Neural cell (in vitro differentiated cells): ENCODE measurements around the gene BMERB1. TPM values are rescaled to one million over a fixed set of nuclear protein-coding genes. Genes with fewer than 3 reads are reported as not detected.

Source experiments
- H2AFZ ChIP-seq: fragments of 200-600, 300-800 bp; sonication (generic), shearing (Covaris generic); 2 replicates; pipeline ENCODE4 v1.6.0; 2014; ENCODE audit warnings: low read depth, mild to moderate bottlenecking, antibody characterized with exemption, low read length, moderate library complexity
- H3F3A ChIP-seq: fragments of 200-600 bp; shearing (Covaris generic); 2 replicates; pipeline ENCODE4 v1.6.1; 2016; ENCODE audit warnings: mild to moderate bottlenecking, moderate library complexity, mixed read lengths, antibody characterized with exemption, low read length; ENCODE audit not compliant: insufficient read depth, poor library complexity, severe bottlenecking
- H3K27ac ChIP-seq: fragments of 200-600, 300-800 bp; sonication (generic), shearing (Covaris generic); 2 replicates; pipeline ENCODE4 v1.5.1; 2014; ENCODE audit warnings: mild to moderate bottlenecking, low read length, moderate library complexity
- H3K27me3 ChIP-seq: fragments of 300-800, 200-600 bp; sonication (generic), shearing (Covaris generic); 2 replicates; pipeline ENCODE4 v1.6.0; 2014; ENCODE audit warnings: mild to moderate bottlenecking, low read depth, low read length, moderate library complexity; ENCODE audit not compliant: insufficient read depth
- H3K36me3 ChIP-seq: fragments of 300-800, 200-600 bp; sonication (generic), shearing (Covaris generic); 2 replicates; pipeline ENCODE4 v1.5.1; 2014; ENCODE audit warnings: mild to moderate bottlenecking, antibody characterized with exemption, low read length, moderate library complexity; ENCODE audit not compliant: insufficient read depth
- H3K4me2 ChIP-seq: fragments of 300-800, 200-600 bp; sonication (generic), shearing (Covaris generic); 2 replicates; pipeline ENCODE4 v1.6.0; 2014; ENCODE audit warnings: mild to moderate bottlenecking, low read length
- H3K4me3 ChIP-seq: fragments of 300-800, 200-600 bp; sonication (generic), shearing (Covaris generic); 2 replicates; pipeline ENCODE4 v1.5.1; 2014; ENCODE audit warnings: mild to moderate bottlenecking, low read length, moderate library complexity
- H3K79me2 ChIP-seq: fragments of 200-600 bp; shearing (Covaris generic); replicated peaks from 2 replicates; pipeline ENCODE4 v1.6.0; 2014; ENCODE audit warnings: mild to moderate bottlenecking, low read length, moderate library complexity; ENCODE audit not compliant: insufficient read depth
- H3K9ac ChIP-seq: fragments of 300-800, 200-600 bp; sonication (generic), shearing (Covaris generic); 2 replicates; pipeline ENCODE4 v1.6.1; 2016; ENCODE audit warnings: mild to moderate bottlenecking, low read length, mixed read lengths
- H3K9me2 ChIP-seq: fragments of 200-600 bp; shearing (Covaris generic); 2 replicates; pipeline ENCODE4 v1.6.1; 2016; ENCODE audit warnings: mild to moderate bottlenecking, low read length, mixed read lengths; ENCODE audit not compliant: insufficient read depth
- H3K9me3 ChIP-seq: fragments of 200-600, 300-800 bp; sonication (generic), shearing (Covaris generic); 2 replicates; pipeline ENCODE4 v1.6.1; 2016; ENCODE audit warnings: mild to moderate bottlenecking, mixed run types, low read length, moderate library complexity, mixed read lengths
- H4K20me1 ChIP-seq: fragments of 200-600 bp; shearing (Covaris generic); 2 replicates; pipeline ENCODE4 v1.6.1; 2016; ENCODE audit warnings: mild to moderate bottlenecking, mixed run types; ENCODE audit not compliant: insufficient read depth
- CTCF ChIP-seq: fragments of 450-650 bp; IDR thresholded peaks from 2 replicates; pipeline ENCODE4 v1.5.1; 2014; ENCODE audit warnings: antibody characterized with exemption, mild to moderate bottlenecking, moderate library complexity; ENCODE audit not compliant: poor library complexity, severe bottlenecking
- EP300 ChIP-seq: fragments of 450-650 bp; conservative IDR thresholded peaks from 2 replicates; pipeline ENCODE4 v1.6.1; 2014; ENCODE audit warnings: antibody characterized with exemption, mild to moderate bottlenecking, moderate library complexity; ENCODE audit not compliant: poor library complexity, severe bottlenecking
- EZH2 ChIP-seq: fragments of 200-600, 300-800 bp; shearing (Covaris generic), sonication (generic); IDR thresholded peaks from 2 replicates; pipeline ENCODE4 v1.6.1; 2014; ENCODE audit warnings: antibody characterized with exemption, low read length, borderline replicate concordance, mild to moderate bottlenecking; ENCODE audit not compliant: insufficient read depth, poor library complexity, severe bottlenecking
- MXI1 ChIP-seq: fragments of 450-650 bp; conservative IDR thresholded peaks from 2 replicates; pipeline ENCODE4 v1.6.1; 2014; ENCODE audit warnings: antibody characterized with exemption, mild to moderate bottlenecking; ENCODE audit not compliant: poor library complexity, severe bottlenecking
- POLR2AphosphoS5 ChIP-seq: IDR thresholded peaks from 2 replicates; pipeline ENCODE4 v1.6.1; 2012
- RAD21 ChIP-seq: fragments of 450-650 bp; conservative IDR thresholded peaks from 2 replicates; pipeline ENCODE4 v1.6.1; 2014; ENCODE audit warnings: antibody characterized with exemption, mild to moderate bottlenecking, moderate library complexity
- SMC3 ChIP-seq: fragments of 450-650 bp; conservative IDR thresholded peaks from 2 replicates; pipeline ENCODE4 v1.6.1; 2014; ENCODE audit warnings: antibody characterized with exemption, mild to moderate bottlenecking, moderate library complexity; ENCODE audit not compliant: poor library complexity
- TAF1 ChIP-seq: IDR thresholded peaks from 2 replicates; pipeline ENCODE4 v1.6.1; 2012; ENCODE audit warnings: low read depth
- polyA plus RNA-seq: library from polyadenylated mRNA; depleted of rRNA; stranded (reverse); fragments of >200 nt; gene quantifications from 2 replicates; pipeline ENCODE4 v1.2.3, GENCODE V29; 2014
- TF ChIP-seq, protein P1 (sequence below): IDR thresholded peaks from 2 replicates; pipeline ENCODE4 v1.6.1; 2012; ENCODE audit warnings: borderline replicate concordance

BMERB1 gene
- polyA plus RNA-seq, 1 donor from 2014 or later = 149 TPM

- Histone ChIP-seq H3K9me2 (no peaks in the 10 kb centered on the region), H3K79me2 (peaks cover 3% of the 10 kb centered on the region), H3K27me3 (no peaks in the 10 kb centered on the region), H3K4me2 (no peak overlapping the region), H3K4me3 (no peak overlapping the region), H3K36me3 (no peaks in the 10 kb centered on the region), H4K20me1 (no peaks in the 10 kb centered on the region), H2AFZ (no peak overlapping the region), H3F3A (no peaks in the 10 kb centered on the region), H3K9me3 (no peaks in the 10 kb centered on the region), H3K27ac (no peak overlapping the region), H3K9ac (no peak overlapping the region)
- TF ChIP-seq MXI1 = no peak
- no peak for TF ChIP-seq RAD21
- TF ChIP-seq EZH2 = no peak
- TF ChIP-seq SMC3 = no peak
- TF ChIP-seq EP300 = no peak
- TF ChIP-seq TAF1 = no peak
Observed at GRCh38 chr16:15523092-15523541, 88.7 kb downstream of the BMERB1 start.

GRCh38 chr16:15523939-15524338 is 89.6 kb downstream of the BMERB1 start:
- H2AFZ ChIP-seq = no peak overlapping the region
- H3F3A ChIP-seq = no peaks in the 10 kb centered on the region
- H3K4me3 ChIP-seq = no peak overlapping the region
- no peaks in the 10 kb centered on the region for H3K36me3 ChIP-seq
- H3K9me3 ChIP-seq = no peaks in the 10 kb centered on the region
- H3K9me2 ChIP-seq = no peaks in the 10 kb centered on the region
- TF ChIP-seq RAD21 (no peak), SMC3 (no peak), MXI1 (no peak), TAF1 (no peak), CTCF (no peak), POLR2AphosphoS5 (no peak), EP300 (no peak), EZH2 (no peak)
- TF ChIP-seq, protein P1, sequence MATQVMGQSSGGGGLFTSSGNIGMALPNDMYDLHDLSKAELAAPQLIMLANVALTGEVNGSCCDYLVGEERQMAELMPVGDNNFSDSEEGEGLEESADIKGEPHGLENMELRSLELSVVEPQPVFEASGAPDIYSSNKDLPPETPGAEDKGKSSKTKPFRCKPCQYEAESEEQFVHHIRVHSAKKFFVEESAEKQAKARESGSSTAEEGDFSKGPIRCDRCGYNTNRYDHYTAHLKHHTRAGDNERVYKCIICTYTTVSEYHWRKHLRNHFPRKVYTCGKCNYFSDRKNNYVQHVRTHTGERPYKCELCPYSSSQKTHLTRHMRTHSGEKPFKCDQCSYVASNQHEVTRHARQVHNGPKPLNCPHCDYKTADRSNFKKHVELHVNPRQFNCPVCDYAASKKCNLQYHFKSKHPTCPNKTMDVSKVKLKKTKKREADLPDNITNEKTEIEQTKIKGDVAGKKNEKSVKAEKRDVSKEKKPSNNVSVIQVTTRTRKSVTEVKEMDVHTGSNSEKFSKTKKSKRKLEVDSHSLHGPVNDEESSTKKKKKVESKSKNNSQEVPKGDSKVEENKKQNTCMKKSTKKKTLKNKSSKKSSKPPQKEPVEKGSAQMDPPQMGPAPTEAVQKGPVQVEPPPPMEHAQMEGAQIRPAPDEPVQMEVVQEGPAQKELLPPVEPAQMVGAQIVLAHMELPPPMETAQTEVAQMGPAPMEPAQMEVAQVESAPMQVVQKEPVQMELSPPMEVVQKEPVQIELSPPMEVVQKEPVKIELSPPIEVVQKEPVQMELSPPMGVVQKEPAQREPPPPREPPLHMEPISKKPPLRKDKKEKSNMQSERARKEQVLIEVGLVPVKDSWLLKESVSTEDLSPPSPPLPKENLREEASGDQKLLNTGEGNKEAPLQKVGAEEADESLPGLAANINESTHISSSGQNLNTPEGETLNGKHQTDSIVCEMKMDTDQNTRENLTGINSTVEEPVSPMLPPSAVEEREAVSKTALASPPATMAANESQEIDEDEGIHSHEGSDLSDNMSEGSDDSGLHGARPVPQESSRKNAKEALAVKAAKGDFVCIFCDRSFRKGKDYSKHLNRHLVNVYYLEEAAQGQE = no peak
- no peaks in the 10 kb centered on the region for H4K20me1 ChIP-seq
- H3K27me3 ChIP-seq = no peaks in the 10 kb centered on the region
- H3K4me2 ChIP-seq = no peak overlapping the region
- peaks cover 3% of the 10 kb centered on the region for H3K79me2 ChIP-seq
- no peak overlapping the region for H3K9ac ChIP-seq
- H3K27ac ChIP-seq = no peak overlapping the region

DNA sequence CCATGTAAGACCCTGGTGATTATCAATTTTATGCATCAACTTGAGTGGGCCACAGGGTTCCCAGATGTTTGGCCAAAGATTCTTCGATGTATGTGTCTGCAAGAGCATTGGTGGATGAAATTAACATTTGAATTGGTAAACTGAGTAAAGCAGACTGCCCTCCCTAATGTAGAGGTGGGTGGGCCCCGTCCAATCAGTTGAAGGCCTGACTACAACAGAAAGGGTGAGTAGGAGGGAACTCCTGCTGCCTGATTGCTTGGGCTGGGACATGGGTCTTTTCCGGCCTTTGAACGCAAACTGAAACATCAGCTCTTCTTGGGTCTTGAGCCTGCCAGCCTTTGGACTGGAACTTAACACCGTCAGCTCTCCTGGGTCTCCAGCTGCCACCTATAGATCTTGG is 90.6 kb downstream of the BMERB1 start:
- H3K4me2 ChIP-seq = no peak overlapping the region
- peaks cover 3% of the 10 kb centered on the region for H3K79me2 ChIP-seq
- no peaks in the 10 kb centered on the region for H3K27me3 ChIP-seq
- H3F3A ChIP-seq = no peaks in the 10 kb centered on the region
- TF ChIP-seq EZH2 = no peak
- no peak for TF ChIP-seq POLR2AphosphoS5
- no peak overlapping the region for H3K4me3 ChIP-seq
- H3K9me3 ChIP-seq = no peaks in the 10 kb centered on the region
- no peak overlapping the region for H3K9ac ChIP-seq
- H3K36me3 ChIP-seq = no peaks in the 10 kb centered on the region
- no peak overlapping the region for H2AFZ ChIP-seq
- H4K20me1 ChIP-seq = no peaks in the 10 kb centered on the region
- H3K9me2 ChIP-seq = no peaks in the 10 kb centered on the region
- no peak overlapping the region for H3K27ac ChIP-seq
